Measurements from ENCODE around the gene FKBP15. TPM values are rescaled to one million over a fixed set of nuclear protein-coding genes. Genes with fewer than 3 reads are reported as not detected.

FKBP15 gene
- polyA plus RNA-seq, 1 donor (not counting 4 experiments of a cell fraction or from before 2014, with no cell fraction given): 22.4 TPM

DNA sequence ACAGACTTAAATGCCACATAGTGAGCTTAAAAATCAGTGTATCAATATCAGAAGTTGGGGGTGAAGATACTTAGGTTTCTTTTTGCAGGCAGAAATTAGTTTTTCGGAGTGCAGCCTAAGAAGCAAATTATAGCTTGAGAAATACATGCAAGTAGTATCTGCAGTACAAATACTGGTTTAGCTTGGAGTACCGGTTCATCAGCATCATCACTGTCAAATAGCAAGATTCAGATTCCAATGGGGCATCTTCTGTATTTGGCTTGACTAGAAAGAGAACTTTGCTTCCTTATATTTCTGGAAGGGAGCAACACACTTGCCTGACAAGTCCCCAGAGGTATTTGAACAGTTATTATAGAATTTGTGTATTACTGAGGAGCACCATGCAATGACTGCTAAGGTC is 20.1 kb upstream of the FKBP15 start:
- Histone ChIP-seq H3K27me3 (ENCODE audit: control insufficient read depth, extremely low read depth, insufficient read depth, low read length) (no peaks in the 10 kb centered on the region), H3K9me1 (ENCODE audit: control insufficient read depth, extremely low read depth, insufficient read depth, low read length) (no peaks in the 10 kb centered on the region), H3K4me1 (ENCODE audit: control insufficient read depth, extremely low read depth, insufficient read depth, low read length) (no peaks in the 10 kb centered on the region), H3K36me3 (ENCODE audit: control insufficient read depth in 2 of 2, extremely low read depth in 1 of 2, insufficient read depth in 2 of 2, low read length in 2 of 2) (no peaks in the 10 kb centered on the region), H3K27ac (ENCODE audit: control insufficient read depth, insufficient read depth, low read length) (no peak overlapping the region), H3K9ac (ENCODE audit: control insufficient read depth, extremely low read depth, insufficient read depth, low read length) (no peak overlapping the region), H3K4me3 (ENCODE audit: control insufficient read depth in 2 of 3, extremely low read depth in 1 of 3, insufficient read depth in 2 of 3, low read depth in 1 of 3, low read length in 3 of 3) (no peak overlapping the region), H3K79me2 (ENCODE audit: control insufficient read depth, insufficient read depth, low read length) (no peaks in the 10 kb centered on the region), H2AFZ (ENCODE audit: control insufficient read depth, low read length) (no peak overlapping the region), H3K9me3 (ENCODE audit: control insufficient read depth, low read depth, low read length) (no peaks in the 10 kb centered on the region), H3K4me2 (ENCODE audit: control insufficient read depth, extremely low read depth, insufficient read depth, low read depth, low read length) (no peak overlapping the region), H4K20me1 (ENCODE audit: control insufficient read depth, extremely low read depth, insufficient read depth, low read length) (no peaks in the 10 kb centered on the region)
- dilution Hi-C loops (cut with MboI; ENCODE audit: extremely low pct_ligation_motif_present, low sequenced_read_pairs): no loop called here
- no peak for DNase-seq (ENCODE audit: low read depth, low spot score)
- FAIRE-seq: no peak
- TF ChIP-seq EZH2 (IDR thresholded peaks at IDR 0.05; ENCODE audit: low read length): no peak
- TF ChIP-seq, protein P1, sequence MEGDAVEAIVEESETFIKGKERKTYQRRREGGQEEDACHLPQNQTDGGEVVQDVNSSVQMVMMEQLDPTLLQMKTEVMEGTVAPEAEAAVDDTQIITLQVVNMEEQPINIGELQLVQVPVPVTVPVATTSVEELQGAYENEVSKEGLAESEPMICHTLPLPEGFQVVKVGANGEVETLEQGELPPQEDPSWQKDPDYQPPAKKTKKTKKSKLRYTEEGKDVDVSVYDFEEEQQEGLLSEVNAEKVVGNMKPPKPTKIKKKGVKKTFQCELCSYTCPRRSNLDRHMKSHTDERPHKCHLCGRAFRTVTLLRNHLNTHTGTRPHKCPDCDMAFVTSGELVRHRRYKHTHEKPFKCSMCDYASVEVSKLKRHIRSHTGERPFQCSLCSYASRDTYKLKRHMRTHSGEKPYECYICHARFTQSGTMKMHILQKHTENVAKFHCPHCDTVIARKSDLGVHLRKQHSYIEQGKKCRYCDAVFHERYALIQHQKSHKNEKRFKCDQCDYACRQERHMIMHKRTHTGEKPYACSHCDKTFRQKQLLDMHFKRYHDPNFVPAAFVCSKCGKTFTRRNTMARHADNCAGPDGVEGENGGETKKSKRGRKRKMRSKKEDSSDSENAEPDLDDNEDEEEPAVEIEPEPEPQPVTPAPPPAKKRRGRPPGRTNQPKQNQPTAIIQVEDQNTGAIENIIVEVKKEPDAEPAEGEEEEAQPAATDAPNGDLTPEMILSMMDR (optimal IDR thresholded peaks at IDR 0.05 in 1 of 3, IDR thresholded peaks at IDR 0.05 in 1 of 3, conservative IDR thresholded peaks at IDR 0.05 in 1 of 3; ENCODE audit: extremely low read depth in 1 of 3, insufficient read depth in 2 of 3, low read length in 3 of 3): no peak

DNA sequence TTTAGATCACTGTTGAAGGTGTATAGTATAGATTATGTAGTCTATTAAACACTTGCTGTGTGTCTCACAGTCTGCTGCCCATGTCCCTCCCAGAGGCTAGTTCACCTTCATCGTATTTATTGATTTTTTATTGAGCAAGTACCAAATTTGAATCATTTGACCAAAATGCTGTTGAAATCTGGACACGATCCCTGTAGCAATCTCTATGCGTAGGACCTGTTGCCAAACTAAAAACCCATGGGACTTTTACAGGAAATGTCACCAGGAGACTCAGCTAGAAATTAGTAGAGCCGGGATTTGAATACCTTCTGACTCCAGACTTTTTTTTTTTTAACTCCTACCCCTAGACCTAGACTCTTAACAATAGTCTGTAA is 17.8 kb upstream of the FKBP15 start:
- H2AFZ ChIP-seq (ENCODE audit: control insufficient read depth, low read length): no peak overlapping the region
- no peaks in the 10 kb centered on the region for H3K27me3 ChIP-seq (ENCODE audit: control insufficient read depth, extremely low read depth, insufficient read depth, low read length)
- TF ChIP-seq, protein P1 (optimal IDR thresholded peaks at IDR 0.05 in 1 of 3, IDR thresholded peaks at IDR 0.05 in 1 of 3, conservative IDR thresholded peaks at IDR 0.05 in 1 of 3; ENCODE audit: extremely low read depth in 1 of 3, insufficient read depth in 2 of 3, low read length in 3 of 3): no peak
- TF ChIP-seq EZH2 (IDR thresholded peaks at IDR 0.05; ENCODE audit: low read length): no peak
- no peaks in the 10 kb centered on the region for H3K79me2 ChIP-seq (ENCODE audit: control insufficient read depth, insufficient read depth, low read length)
- H4K20me1 ChIP-seq (ENCODE audit: control insufficient read depth, extremely low read depth, insufficient read depth, low read length): no peaks in the 10 kb centered on the region
- DNase-seq (ENCODE audit: low read depth, low spot score) (no peak), FAIRE-seq (no peak)
- H3K36me3 ChIP-seq (ENCODE audit: control insufficient read depth in 2 of 2, extremely low read depth in 1 of 2, insufficient read depth in 2 of 2, low read length in 2 of 2): no peaks in the 10 kb centered on the region
- dilution Hi-C loops (cut with MboI; ENCODE audit: extremely low pct_ligation_motif_present, low sequenced_read_pairs): no loop called here
- H3K9ac ChIP-seq (ENCODE audit: control insufficient read depth, extremely low read depth, insufficient read depth, low read length): no peak overlapping the region
- no peak overlapping the region for H3K27ac ChIP-seq (ENCODE audit: control insufficient read depth, insufficient read depth, low read length)
- H3K9me1 ChIP-seq (ENCODE audit: control insufficient read depth, extremely low read depth, insufficient read depth, low read length): no peaks in the 10 kb centered on the region
- H3K4me1 ChIP-seq (ENCODE audit: control insufficient read depth, extremely low read depth, insufficient read depth, low read length): no peaks in the 10 kb centered on the region
- H3K4me3 ChIP-seq (ENCODE audit: control insufficient read depth in 2 of 3, extremely low read depth in 1 of 3, insufficient read depth in 2 of 3, low read depth in 1 of 3, low read length in 3 of 3): no peak overlapping the region
- H3K9me3 ChIP-seq (ENCODE audit: control insufficient read depth, low read depth, low read length): no peaks in the 10 kb centered on the region
- H3K4me2 ChIP-seq (ENCODE audit: control insufficient read depth, extremely low read depth, insufficient read depth, low read depth, low read length): no peak overlapping the region
